Measurements from ENCODE around the gene APCDD1L.

APCDD1L gene

GRCh38 chr20:58440021-58440767, 75.0 kb downstream of the APCDD1L start:
- H3K4me3 ChIP-seq (ENCODE audit: low read depth, low read length) = no peak overlapping the region
- H3K4me1 ChIP-seq = peaks cover 3% of the 10 kb centered on the region; the same call in 1 of the 2 replicates
- TF ChIP-seq, protein P1, sequence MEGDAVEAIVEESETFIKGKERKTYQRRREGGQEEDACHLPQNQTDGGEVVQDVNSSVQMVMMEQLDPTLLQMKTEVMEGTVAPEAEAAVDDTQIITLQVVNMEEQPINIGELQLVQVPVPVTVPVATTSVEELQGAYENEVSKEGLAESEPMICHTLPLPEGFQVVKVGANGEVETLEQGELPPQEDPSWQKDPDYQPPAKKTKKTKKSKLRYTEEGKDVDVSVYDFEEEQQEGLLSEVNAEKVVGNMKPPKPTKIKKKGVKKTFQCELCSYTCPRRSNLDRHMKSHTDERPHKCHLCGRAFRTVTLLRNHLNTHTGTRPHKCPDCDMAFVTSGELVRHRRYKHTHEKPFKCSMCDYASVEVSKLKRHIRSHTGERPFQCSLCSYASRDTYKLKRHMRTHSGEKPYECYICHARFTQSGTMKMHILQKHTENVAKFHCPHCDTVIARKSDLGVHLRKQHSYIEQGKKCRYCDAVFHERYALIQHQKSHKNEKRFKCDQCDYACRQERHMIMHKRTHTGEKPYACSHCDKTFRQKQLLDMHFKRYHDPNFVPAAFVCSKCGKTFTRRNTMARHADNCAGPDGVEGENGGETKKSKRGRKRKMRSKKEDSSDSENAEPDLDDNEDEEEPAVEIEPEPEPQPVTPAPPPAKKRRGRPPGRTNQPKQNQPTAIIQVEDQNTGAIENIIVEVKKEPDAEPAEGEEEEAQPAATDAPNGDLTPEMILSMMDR (IDR thresholded peaks at IDR 0.05; ENCODE audit: low read depth, low read length) = no peak
- H3K36me3 ChIP-seq = peaks cover 53% of the 10 kb centered on the region
- no peaks in the 10 kb centered on the region for H3K9me3 ChIP-seq
- no peaks in the 10 kb centered on the region for H3K27me3 ChIP-seq
- no peak for DNase-seq

DNA sequence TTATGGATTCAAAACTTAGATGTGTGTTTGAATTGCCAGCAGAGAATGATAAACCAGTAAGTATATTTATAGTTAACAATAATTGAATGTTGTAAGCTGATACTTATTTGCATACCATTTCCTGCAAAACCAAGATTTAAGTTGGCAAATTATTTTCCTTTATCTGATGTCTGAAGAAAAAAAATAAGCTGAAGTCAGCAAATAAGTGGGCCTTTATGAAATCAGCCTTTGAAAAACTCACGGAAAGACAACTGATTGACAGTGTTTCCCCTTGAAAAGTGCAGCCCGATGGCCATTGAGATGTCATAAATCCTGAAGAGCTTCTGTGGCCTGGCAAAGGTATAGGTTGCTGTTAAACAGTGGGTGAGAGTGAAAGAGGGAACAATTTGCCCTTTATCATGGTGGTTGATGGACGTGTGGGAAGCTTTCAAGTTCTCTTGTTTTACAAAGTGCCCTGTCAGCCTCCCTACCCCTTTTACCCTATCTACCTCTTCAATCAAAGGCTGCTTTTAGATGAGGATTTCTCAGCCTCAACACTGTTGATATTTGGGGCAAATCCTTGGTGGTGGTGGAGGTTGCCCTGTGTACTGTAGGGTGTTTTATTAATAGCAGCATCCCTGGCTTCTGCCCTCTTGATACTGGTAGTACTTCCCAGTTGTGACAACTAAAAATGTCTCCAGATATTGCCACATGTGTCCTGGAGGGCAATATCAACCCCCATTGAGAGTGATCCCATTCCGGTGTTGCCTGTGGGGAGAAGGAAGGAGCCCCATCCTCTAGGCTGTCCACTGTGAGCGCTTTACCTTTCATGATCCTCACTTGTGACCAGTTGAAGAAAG, 76.0 kb downstream of the APCDD1L start:
- peaks cover 51% of the 10 kb centered on the region for H3K36me3 ChIP-seq
- TF ChIP-seq, protein P1 (IDR thresholded peaks at IDR 0.05; ENCODE audit: low read depth, low read length) = no peak
- H3K27me3 ChIP-seq = no peaks in the 10 kb centered on the region
- no peaks in the 10 kb centered on the region for H3K9me3 ChIP-seq
- H3K4me3 ChIP-seq (ENCODE audit: low read depth, low read length) = no peak overlapping the region
- peaks cover 3% of the 10 kb centered on the region; the same call in 1 of the 2 replicates for H3K4me1 ChIP-seq
- DNase-seq = no peak

DNA sequence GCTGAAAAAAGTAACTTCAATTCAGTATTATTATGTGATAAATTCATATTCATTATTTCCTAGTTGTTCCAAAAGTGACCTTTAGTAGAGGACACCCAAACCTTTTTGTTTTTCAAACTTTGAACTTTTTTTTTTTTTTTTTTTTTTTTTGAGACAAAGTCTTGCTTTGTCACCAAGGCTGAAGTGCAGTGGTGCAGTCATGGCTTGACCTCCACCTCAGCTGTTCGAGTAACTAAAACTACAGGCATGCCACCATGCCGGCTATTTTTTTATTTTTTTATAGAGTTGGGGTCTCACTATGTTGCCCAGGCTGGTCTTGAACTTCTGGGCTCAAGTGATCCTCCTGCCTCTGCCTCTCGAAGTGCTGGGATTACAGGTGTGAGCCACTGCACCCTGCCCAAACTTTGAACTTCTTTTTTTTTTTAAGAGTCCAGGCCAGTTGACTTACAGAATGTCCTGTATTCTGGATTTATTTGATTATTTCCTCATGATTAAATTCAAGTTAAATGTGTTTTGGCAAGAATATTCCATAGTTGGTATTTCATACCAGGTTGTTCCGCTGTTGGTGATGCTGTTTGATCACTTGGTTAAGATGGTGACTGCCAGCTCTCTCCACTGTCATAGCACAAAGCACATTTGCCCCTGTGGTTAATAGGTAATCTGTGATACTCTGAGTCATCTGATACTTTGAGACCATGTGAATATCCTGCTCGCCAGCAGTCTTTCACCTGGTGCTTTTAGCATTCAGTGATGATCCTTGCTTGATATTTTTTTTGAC, 78.1 kb downstream of the APCDD1L start:
- no peaks in the 10 kb centered on the region for H3K9me3 ChIP-seq

DNA sequence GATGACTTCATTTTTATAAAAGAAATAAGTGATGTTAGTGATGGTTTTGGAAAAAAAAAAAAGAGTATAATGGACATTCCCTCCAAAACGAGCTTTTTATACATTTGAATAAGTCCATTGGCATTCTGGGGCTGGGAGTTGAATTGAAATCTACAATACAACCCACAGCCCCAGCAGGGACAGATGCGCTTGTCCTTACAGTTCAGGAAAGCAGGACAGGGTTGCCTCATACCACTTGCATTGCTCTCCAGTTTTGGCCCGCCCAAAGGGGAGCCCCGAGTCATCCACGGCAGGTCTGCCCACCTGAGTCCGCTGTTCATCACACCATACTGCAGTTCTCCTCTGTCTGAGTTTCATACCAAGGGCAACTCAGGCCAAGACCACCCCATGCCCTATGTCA, 80.0 kb downstream of the APCDD1L start:
- TF ChIP-seq, protein P1 (IDR thresholded peaks at IDR 0.05; ENCODE audit: low read depth, low read length) = no peak
- H3K9me3 ChIP-seq = no peaks in the 10 kb centered on the region
- peaks cover 31% of the 10 kb centered on the region for H3K36me3 ChIP-seq
- DNase-seq = no peak
- H3K4me1 ChIP-seq = no peaks in the 10 kb centered on the region
- H3K4me3 ChIP-seq (ENCODE audit: low read depth, low read length) = no peak overlapping the region
- no peaks in the 10 kb centered on the region for H3K27me3 ChIP-seq

More for the DNA sequence above, 78.1 kb downstream of the APCDD1L start:
- Histone ChIP-seq H3K36me3 (peaks cover 43% of the 10 kb centered on the region), H3K27me3 (no peaks in the 10 kb centered on the region), H3K4me3 (ENCODE audit: low read depth, low read length) (no peak overlapping the region), H3K4me1 (no peaks in the 10 kb centered on the region)
- no peak for DNase-seq
- TF ChIP-seq, protein P1 (IDR thresholded peaks at IDR 0.05; ENCODE audit: low read depth, low read length) = no peak

DNA sequence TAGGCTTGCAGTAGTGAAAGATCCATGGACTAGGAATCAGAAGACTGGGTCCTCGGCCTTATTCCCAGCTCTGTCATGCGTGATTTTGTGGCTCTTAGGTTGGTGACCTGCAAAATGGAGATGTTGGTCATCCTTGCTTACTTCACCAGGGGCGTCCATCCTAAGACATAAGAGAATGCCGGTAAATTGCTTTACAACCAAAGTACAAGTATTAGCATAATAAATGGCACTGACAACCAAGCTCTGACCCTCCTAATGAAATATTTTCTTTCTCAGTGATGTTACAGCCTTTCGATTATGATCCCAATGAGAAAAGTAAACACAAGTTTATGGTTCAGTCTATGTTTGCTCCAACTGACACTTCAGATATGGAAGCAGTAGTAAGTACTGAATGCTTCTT, 80.9 kb downstream of the APCDD1L start:
- peaks cover 31% of the 10 kb centered on the region for H3K36me3 ChIP-seq
- TF ChIP-seq, protein P1 (IDR thresholded peaks at IDR 0.05; ENCODE audit: low read depth, low read length) = no peak
- no peaks in the 10 kb centered on the region for H3K4me1 ChIP-seq
- DNase-seq = no peak
- H3K27me3 ChIP-seq = no peaks in the 10 kb centered on the region
- no peaks in the 10 kb centered on the region for H3K9me3 ChIP-seq
- H3K4me3 ChIP-seq (ENCODE audit: low read depth, low read length) = no peak overlapping the region
